ENCODE measurements around the gene C3orf20.

The C3orf20 gene

GRCh38 chr3:14780927-14781507, 106.1 kb downstream of the C3orf20 start:
- no peak for DNase-seq

GRCh38 chr3:14783480-14784086, 108.6 kb downstream of the C3orf20 start:
- no peak for DNase-seq

DNA sequence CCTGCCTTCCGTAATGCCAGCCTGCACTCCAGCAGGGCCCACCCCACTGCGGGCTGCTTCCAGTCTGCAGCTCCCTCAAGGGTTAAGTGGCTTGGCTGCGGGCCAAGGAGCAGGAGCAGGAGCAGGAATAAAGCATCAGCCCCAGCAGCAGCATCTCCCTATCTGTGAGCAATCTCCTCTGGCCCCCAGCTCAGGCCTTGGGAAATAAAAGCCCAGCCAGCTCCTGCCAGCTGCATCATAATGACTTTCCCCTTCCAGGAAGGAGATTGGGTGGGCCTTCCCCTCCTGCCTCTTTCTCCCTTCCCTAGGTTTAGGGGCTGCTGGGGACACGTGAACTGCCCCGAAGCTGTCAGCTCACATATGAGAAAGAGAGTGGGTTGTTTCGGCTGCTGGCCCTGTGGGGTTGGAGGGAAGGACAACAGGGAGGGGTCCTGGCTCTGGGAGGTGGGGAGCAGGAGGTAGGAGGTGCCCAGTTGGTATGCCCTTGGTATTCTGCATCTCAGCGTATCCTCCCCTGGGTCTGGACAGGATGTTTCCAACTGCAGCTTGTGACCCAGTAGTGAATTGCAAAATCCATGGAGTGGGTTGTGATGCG, 109.2 kb downstream of the C3orf20 start:
- DNase-seq: no peak

GRCh38 chr3:14785207-14786155, 110.5 kb downstream of the C3orf20 start:
- no peak for DNase-seq

GRCh38 chr3:14786369-14786768, 111.4 kb downstream of the C3orf20 start:
- DNase-seq: no peak

GRCh38 chr3:14787630-14788029, 112.7 kb downstream of the C3orf20 start:
- DNase-seq: no peak

- DNase-seq: no peak
Measured at GRCh38 chr3:14788644-14789043, 113.7 kb downstream of the C3orf20 start.

DNA sequence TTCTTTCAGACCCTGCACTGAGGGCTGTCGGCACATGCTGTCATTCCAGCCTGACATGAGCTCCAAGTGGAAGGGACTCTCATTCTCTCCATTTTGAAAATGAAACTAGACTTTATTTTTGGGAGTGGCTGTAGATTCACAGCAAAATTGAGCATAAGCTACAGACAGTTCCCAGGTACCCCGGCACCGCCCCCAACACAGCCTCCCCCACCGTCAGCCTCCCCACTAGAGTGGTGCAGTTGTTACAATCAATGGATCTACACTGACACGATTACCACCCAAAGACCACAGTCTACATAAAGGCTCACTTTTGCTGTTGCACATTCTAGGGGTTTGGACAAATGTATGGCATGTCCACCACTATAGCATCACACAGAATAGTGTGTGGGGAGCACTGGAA, 114.3 kb downstream of the C3orf20 start:
- DNase-seq: no peak

- no peak for DNase-seq
Measured at GRCh38 chr3:14789640-14790285, 114.8 kb downstream of the C3orf20 start.

DNA sequence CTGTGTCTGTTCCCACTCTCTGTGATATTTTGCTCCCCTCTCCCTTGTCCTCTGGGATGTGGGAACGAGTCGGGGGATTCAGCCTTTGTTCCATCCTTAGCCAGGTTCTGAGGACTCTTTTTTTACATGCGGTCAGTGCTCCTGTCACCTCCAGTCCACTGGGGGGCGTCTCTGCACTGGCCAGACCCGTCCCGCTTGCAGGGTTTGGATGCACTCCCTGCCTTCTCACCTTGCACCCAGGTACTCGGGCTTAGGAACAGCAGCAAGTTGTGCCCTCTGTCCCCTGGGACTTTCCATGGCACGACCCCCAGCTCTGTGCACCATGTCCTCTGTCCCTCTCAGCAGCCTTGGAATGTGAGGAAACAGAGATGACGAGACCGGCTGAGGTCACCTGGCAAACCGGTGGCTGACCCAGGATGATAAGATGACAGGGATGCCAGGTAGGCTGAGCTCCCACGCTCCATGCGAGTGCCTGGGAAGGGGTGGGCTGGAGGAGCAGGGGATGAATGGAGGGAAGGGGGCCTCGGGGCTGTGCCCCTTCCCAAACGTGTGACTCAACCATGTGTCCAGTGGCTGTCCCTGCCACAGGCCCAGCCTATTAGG, 116.5 kb downstream of the C3orf20 start:
- peak; percentile 38 to 53 for DNase-seq

DNA sequence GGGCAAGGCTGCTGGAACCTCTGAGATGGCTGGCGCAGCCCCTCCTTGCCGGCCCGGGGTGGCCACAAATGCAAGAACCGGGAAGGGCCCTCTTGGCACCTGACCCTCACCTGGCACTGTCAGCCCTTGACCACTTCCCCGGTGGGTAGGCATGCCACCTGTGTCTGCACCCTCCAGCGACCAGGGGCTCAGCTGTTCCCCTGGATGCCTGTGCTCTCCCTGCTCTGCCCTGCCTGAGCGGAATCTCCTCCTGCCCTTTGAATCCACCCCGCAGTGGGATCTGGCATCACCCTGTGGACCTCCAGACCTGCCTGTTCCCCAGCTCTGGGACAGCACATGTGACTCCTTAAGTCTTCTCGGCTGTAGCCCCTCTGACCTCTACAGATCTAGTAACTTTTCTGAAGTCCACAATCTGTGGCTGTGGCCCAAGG, 117.8 kb downstream of the C3orf20 start:
- DNase-seq: no peak

DNA sequence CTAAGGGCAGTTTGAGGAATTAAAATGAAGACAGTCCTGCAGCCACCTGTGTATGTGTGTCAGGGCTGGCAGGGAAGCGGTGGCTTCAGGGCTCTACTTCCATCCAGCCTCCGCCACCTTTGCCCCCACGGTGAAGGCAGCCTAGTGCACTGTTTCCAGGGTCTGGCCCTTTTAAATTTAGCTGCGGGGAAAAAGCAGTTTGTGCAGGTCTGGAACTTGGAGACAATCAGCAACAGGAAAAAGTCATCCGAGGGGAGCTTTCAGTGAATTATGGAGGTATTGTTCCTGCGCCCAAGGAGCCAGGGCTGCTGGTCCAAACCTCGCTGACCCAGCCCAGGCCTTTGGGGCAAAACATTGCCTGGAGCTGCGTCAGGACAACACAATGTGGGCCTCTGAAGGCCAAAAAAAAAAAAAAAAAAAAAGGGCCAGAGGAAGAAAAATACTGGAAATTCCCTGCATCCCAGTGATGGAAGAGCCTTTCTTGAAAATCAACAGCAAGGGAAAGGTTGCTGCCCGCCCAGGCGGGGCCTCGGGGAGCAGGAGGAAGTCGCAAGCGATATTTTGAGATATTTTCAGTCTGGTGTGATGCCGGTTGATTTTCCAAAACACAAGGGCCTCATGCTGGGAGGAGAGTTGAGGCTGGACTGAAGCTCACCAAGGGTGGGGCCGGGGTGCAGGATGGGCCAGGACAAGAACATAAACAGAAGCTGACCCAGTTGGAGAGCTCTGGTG, 118.4 kb downstream of the C3orf20 start:
- no peak for DNase-seq

DNA sequence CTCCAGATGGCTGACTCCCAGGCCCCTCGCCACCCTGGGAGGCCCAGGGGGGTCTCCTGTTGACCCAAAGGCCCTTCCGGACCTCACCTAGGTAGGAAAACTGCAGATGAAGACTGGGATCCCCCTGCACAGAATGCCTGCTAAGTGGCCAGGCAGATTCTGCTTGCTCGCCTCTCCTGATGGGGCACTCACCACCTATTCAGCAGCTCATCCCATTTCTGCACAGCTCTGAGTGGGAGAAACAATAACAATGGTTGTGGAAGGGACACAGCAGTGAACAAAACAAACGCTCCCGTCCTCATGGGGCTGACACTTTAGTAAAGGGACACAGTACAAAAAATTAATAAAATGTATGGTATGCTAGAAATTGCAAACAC, 118.9 kb downstream of the C3orf20 start:
- DNase-seq: no peak

DNA sequence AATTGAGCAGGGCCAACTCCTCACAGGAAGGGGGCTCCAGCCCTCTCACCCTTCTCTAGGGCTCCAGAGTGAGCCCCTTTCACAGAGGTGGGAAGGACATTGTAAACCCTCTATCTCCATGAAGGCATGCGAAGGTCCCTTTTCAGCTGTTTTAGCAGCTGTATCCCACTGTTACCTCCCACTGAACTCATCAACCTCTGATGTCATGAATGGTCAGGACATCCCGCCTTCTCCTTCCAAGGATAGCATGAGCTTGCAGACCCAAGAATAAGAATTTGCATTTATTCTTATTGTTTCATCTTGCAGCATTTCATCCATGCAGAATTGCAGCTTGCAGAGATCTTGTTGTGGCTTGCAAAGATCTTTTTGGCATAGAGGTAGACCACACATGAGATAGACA, 119.5 kb downstream of the C3orf20 start:
- DNase-seq: no peak

DNA sequence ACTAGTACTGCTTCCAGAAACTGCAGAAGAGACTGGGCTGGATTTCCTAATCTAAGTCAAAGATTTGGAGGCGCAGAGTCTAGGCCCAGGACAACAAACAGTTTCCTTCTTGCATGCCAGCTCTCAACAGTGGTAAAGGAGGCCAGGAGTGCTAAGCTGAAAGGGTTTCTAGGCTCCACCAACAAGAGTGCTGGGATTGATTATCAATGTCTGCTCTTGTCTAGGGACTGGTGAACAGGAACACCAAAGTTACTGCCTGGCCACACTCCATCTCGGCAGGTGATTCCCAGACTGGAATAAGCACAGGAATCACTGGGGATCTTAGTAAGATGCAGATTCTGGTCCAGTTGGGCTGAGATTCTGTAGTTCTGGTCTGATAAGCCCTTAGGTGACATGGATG, 121.1 kb downstream of the C3orf20 start:
- DNase-seq: no peak

GRCh38 chr3:14796403-14797077, 121.6 kb downstream of the C3orf20 start:
- no peak for DNase-seq

GRCh38 chr3:14797731-14798130, 122.8 kb downstream of the C3orf20 start:
- DNase-seq: no peak

- no peak for DNase-seq
Measured at GRCh38 chr3:14798231-14798630, 123.3 kb downstream of the C3orf20 start.

DNA sequence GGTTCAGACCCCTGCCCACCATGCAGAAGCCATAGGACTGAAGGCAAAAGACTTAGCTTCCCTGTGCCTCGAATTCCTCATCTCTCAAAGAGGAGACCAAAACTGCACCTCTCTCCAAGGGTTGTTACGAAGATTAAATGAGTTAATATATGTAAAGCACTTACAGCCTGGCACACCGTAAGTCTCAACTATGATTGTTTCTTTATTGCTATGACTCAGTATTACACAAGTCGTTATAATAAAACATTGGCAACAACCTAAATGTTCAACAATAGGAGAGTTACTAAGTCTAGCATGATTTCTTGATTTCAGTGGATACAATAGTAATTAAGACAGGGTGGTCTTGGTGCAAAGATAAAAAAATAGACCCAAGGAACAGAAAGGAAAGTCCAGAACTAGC, 124.2 kb downstream of the C3orf20 start:
- DNase-seq: no peak

GRCh38 chr3:14801031-14801430, 126.1 kb downstream of the C3orf20 start:
- no peak for DNase-seq

DNA sequence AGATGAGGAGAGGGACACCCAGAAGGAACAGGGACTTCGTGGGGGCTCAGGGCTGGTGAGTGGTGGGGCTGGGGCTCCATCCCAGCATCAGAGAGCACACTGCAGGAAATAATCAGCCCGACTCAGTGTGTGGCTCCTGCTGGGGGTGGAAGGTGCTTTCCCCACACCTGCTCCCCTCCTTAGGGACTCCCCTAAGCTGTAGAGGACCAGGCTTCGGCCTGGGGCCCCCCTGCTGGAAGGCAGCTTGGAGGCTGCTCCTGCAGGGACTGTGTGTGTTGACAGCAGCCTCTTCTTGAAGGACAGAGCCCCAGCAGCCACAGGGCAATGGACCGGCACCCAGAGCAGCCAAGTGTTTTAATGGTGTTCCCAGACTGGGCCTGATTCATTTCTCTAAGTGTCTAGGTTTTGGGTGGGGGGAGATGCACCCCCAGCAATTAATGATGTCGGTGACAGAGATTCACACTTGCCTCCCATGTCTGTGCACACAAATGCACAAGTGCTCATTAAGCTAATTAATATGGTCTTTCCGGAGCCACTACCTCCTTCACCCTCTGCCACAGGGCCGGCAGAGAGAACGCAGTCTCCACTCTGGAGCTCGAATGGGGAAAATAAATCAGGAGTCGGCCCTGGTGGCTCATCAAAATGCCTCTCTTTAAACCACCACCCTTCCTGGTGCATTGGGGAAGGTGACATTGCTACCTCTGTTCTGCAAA, 126.9 kb downstream of the C3orf20 start:
- no peak for DNase-seq
